GM12801 (cell line): Measurements from ENCODE around the gene CPT1B.

Experiments used
- TF ChIP-seq, protein P1 (sequence below): IDR thresholded peaks from one replicate; pipeline ENCODE4 v1.5.1; 2011; ENCODE audit warnings: control low read depth; ENCODE audit not compliant: insufficient read length; ENCODE audit errors: extremely low read depth

Gene CPT1B

DNA sequence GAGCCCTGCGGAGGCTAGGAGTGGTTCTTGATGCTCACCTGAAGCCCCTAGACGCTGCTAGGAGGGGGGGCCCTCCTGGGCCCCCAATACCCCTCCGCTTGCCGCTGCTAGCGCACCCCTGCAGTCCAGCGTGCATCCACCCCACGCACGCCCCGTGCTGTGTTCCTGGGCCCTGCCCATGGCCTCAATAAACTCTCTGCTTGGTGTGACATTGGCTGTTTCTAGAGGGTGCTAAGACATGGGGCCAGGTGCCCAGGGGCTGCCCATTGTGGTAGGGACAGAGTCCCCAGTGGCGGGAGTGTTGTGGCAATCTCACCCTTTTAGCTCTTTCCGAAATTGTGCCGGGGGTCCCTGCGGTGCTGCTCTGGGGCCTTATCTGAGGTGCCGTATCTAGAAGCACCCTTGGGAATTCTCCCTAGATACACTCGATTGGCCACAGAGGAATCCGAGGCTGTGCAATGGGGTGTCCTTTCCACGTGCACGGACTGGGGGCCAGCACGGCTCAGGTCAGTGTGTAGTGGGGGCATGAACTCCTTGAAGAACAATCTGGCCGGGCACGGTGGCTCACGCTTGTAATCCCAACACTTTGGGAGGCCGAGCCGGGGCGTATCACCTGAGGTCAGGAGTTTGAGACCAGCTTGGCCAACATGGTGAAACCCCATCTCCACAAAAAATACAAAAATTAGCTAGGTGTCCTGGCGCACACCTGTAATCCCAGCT is 33.3 kb upstream of the CPT1B start:
- TF ChIP-seq, protein P1, sequence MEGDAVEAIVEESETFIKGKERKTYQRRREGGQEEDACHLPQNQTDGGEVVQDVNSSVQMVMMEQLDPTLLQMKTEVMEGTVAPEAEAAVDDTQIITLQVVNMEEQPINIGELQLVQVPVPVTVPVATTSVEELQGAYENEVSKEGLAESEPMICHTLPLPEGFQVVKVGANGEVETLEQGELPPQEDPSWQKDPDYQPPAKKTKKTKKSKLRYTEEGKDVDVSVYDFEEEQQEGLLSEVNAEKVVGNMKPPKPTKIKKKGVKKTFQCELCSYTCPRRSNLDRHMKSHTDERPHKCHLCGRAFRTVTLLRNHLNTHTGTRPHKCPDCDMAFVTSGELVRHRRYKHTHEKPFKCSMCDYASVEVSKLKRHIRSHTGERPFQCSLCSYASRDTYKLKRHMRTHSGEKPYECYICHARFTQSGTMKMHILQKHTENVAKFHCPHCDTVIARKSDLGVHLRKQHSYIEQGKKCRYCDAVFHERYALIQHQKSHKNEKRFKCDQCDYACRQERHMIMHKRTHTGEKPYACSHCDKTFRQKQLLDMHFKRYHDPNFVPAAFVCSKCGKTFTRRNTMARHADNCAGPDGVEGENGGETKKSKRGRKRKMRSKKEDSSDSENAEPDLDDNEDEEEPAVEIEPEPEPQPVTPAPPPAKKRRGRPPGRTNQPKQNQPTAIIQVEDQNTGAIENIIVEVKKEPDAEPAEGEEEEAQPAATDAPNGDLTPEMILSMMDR: no peak

DNA sequence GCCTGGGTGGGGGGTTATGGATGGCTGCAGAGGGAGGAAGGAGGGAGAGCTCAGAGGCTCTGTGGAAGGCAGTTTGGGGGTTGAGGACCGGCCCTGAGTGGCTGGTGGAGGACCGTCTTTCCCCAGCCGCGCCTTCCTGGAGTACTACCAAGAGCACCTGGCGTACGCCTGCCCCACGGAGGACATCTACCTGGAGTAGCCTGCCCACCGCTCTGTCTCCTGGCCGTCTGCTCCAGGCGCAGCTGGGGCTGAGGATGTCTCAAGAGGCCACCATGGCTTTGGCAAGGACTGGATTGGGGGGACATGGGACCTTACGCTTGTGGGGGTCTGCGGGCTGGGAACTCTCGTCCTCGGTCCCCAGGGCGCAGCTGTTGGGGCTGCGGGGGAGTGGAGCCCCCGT is 32.4 kb upstream of the CPT1B start:
- TF ChIP-seq, protein P1: no peak

DNA sequence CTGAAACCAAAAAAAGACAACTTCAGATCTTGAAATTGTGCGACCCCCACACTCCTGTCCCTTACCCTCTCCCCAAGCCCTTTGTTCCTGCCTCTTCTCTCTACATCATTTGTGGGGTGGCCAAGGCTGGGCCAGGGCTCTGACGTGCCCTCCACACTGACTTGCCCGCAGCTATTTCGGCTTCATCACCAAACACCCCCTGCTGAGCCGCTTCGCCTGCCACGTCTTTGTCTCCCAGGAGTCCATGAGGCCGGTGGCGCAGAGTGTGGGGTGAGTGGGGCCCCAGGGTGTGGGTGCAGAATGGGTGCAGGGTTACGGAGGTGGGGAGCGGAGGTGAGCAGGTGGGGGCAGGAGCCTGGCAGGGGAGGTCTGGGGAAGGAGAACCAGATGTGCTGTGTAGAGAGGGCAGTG is 31.8 kb upstream of the CPT1B start:
- TF ChIP-seq, protein P1: no peak

DNA sequence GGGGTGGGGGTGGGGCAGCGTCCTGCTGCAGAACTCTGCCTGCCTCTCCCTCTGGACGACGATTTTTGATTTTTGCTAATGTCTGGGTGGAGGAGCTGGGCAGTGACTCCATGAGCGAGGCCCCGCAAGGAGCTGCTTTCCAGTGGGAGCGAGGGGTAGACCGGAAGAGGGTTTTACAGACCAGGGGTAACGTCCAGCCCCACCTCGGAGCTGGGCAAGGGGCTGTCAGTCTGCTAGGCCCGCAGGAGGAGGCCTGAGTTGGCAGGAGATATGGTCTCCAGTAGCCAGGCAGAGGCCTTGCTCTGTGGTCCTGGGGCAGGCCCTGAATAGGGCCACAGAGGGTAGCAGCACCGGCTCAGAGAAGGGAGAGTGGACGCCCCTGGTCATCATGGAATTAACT is 31.4 kb upstream of the CPT1B start:
- TF ChIP-seq, protein P1: no peak

DNA sequence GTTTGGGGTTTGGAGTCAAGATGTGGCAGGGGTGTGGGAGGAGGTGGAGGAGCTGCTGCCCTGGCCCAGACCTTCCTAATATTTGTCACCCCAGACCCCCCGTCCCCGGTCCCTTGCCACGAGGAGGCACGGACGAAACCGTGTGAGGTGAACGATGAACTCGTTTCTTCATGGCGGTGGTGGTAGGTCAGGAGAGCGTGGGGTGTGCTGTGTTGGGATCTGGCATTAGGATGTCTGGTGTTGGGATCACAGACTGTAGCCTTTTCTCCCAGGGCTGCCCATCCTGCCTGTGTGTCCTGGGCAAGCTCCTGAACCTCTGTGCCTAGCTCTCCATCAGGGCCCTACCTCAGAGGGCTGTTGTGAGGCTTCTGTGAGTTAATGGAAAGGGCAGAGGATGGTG is 30.8 kb upstream of the CPT1B start:
- TF ChIP-seq, protein P1: no peak

DNA sequence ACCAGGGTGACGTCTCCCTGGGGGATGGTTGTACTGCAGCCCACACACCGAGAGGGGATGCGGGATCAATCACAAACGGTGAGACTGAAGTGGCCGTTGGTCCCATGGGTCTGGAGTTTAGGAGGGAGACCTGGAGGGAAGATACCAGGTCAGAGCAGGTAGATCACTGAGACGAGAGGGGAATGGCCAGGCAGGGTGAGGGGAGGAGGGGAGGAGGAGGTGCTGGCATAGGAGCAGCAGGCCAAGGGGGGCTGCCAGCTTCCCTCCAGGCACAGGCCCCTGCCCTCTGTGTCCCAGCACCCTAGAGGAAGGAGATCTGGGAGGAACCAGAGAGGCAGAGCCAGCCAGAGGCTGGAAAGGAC is 29.4 kb upstream of the CPT1B start:
- TF ChIP-seq, protein P1: no peak

DNA sequence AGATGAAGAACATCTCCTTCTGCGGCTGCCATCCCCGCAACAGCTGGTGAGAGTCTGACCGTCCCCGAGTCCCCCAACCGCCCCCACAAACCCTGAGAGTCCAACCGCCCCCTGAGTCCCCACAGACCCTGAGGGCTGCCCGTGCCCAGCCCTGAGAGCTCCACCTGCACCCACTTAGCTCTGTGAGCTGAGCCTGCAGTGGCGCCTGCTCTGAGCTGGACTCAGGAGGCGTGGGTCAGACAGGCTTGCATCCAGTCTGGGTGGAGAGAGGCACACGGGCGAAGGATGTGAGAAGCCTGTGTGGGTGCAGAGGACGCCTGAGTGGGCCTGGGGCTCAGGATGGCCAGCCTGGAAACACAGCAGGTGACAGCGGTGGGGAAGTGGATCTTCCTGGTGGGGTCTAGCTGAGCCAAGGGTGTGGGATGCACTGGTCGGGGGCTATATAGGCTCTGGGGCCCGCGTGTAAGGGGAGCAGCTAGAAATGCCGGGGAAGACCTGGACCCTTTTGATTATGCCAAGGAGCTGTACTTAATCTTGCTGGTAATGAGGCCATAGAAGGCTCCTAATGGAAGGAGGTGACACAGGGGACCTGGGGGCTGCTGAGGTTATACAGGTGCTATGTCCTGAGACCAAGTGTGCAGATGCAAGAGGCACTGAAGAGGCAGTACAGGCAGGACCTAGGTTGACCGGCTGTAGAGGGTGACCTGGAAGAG is 28.9 kb upstream of the CPT1B start:
- TF ChIP-seq, protein P1: no peak
